PC-3 (cell line): Measurements from ENCODE around the gene BMPER.

Source experiments
- EZH2 ChIP-seq: fragments of 300-600 bp; sonication (generic); IDR thresholded peaks from one replicate; pipeline ENCODE4 v1.6.1; 2017; ENCODE audit warnings: antibody characterized with exemption, mild to moderate bottlenecking, low read length; ENCODE audit not compliant: unreplicated experiment
- EZH2phosphoT487 ChIP-seq: fragments of 300-600 bp; sonication (generic); IDR thresholded peaks from 2 replicates; pipeline ENCODE4 v1.6.1; 2018; ENCODE audit warnings: mild to moderate bottlenecking, antibody characterized with exemption, low read length, borderline replicate concordance
- TF ChIP-seq, protein P1 (sequence below): fragments of 300-600 bp; sonication (generic); conservative IDR thresholded peaks from 2 replicates; pipeline ENCODE4 v1.5.1; 2017; ENCODE audit warnings: antibody characterized with exemption, low read depth, mild to moderate bottlenecking, low read length

DNA sequence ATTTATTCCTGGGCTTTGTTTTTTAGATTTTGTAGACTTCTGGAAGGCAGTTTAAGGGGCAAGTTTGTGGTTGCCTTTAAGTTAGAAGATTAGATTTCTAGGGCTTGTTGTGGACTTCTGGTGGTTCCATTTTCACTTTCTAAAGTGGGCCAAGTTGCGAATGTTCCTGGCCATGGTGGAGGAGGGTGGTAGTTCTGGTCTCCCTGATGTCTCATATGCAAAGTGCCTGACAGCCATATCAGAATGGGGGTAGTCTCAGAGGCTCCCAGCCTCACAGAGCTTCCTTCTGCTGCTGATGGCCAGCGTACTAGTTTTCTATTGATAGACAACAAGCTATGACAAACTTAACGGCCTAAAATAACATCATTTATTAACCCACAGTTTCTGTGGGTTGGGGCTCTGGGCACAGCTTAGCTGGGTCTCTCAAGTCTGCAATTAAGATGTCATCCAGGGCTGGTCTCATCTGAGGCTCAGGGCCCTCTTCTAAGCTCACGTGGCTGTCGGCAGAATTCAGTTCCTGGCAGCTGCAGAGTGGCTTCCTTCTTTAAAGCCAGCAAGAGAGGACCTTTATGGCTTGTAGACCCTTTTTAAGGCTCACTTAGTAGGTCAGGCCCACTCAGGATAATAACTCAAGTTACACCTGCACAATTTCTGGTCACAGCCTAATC is 44.8 kb downstream of the BMPER start:
- TF ChIP-seq, protein P1, sequence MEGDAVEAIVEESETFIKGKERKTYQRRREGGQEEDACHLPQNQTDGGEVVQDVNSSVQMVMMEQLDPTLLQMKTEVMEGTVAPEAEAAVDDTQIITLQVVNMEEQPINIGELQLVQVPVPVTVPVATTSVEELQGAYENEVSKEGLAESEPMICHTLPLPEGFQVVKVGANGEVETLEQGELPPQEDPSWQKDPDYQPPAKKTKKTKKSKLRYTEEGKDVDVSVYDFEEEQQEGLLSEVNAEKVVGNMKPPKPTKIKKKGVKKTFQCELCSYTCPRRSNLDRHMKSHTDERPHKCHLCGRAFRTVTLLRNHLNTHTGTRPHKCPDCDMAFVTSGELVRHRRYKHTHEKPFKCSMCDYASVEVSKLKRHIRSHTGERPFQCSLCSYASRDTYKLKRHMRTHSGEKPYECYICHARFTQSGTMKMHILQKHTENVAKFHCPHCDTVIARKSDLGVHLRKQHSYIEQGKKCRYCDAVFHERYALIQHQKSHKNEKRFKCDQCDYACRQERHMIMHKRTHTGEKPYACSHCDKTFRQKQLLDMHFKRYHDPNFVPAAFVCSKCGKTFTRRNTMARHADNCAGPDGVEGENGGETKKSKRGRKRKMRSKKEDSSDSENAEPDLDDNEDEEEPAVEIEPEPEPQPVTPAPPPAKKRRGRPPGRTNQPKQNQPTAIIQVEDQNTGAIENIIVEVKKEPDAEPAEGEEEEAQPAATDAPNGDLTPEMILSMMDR = no peak
- TF ChIP-seq EZH2 (no peak), EZH2phosphoT487 (no peak)
